B cell (primary cell): Measurements from ENCODE around the gene CDK10. TPM values are rescaled to one million over a fixed set of nuclear protein-coding genes. Genes with fewer than 3 reads are reported as not detected.

ENCODE experiments used
- ATAC-seq: fragments of 200-7000 bp; cut with Tn5 transposase; one replicate; pipeline ENCODE4 v1.10.0; 2021; ENCODE audit warnings: low read depth, mild to moderate bottlenecking, moderate number of reproducible peaks, moderate library complexity
- CTCF ChIA-PET: fragments of 350-600 bp; sonication (Branson Sonifier 250); formaldehyde crosslinking; loops from one replicate; lab custom pipeline; 2021; ENCODE audit warnings: antibody characterized with exemption, inconsistent platforms; lab: Charles Lee
- POLR2A ChIA-PET: fragments of 350-600 bp; sonication (Branson Sonifier 250); formaldehyde crosslinking; loops from one replicate; lab custom pipeline; 2021; ENCODE audit warnings: antibody characterized with exemption; lab: Charles Lee
- DNase-seq: peaks from one replicate; pipeline ENCODE4 v3.0.0; 2013
- H2AFZ ChIP-seq: 2 replicates; pipeline ENCODE4 v1.6.1; 2012; ENCODE audit warnings: mild to moderate bottlenecking, low read depth, low read length; ENCODE audit not compliant: insufficient read depth, poor library complexity, severe bottlenecking
- H3K27ac ChIP-seq, 2 donors: 1 replicate in 1 of 2; 2 replicates in 1 of 2; pipeline ENCODE4 v1.5.1; 2012 to 2013; ENCODE audit warnings: low read length in 2 of 2, mild to moderate bottlenecking in 2 of 2, moderate library complexity in 1 of 2
- H3K27me3 ChIP-seq, 4 experiments: fragments of 200-600 bp in 1 of 4; sonication (generic) in 1 of 4; replicated peaks in 1 of 4; 1 replicate in 2 of 4; 2 replicates in 2 of 4; pipeline versions ENCODE4 v1.6.1 to v1.7.0; 2013 to 2016; ENCODE audit warnings: low read length in 3 of 4, mild to moderate bottlenecking in 2 of 4, mixed read lengths in 1 of 4, moderate library complexity in 1 of 4; ENCODE audit not compliant: insufficient read depth in 4 of 4, control insufficient read depth in 3 of 4; ENCODE audit errors: control extremely low read depth in 1 of 4
- H3K36me3 ChIP-seq, 2 experiments: replicated peaks in 1 of 2; 1 replicate in 1 of 2; 2 replicates in 1 of 2; pipeline versions ENCODE4 v1.6.1 to v1.7.1; 2013; ENCODE audit warnings: low read length in 1 of 2; ENCODE audit not compliant: insufficient read depth in 2 of 2, control insufficient read depth in 1 of 2; ENCODE audit errors: control extremely low read depth in 1 of 2, extremely low read depth in 1 of 2
- H3K4me1 ChIP-seq, 2 donors: fragments of 200-600 bp in 1 of 2; sonication (generic) in 1 of 2; 1 replicate in 1 of 2; 2 replicates in 1 of 2; pipeline versions ENCODE4 v1.5.1 to v1.6.1; 2013 to 2017; ENCODE audit warnings: low read length in 2 of 2; ENCODE audit not compliant: control insufficient read depth in 2 of 2, insufficient read depth in 2 of 2
- H3K4me2 ChIP-seq: replicated peaks from 2 replicates; pipeline ENCODE3; 2012; ENCODE audit warnings: mild to moderate bottlenecking, low read depth, low read length; ENCODE audit not compliant: poor library complexity, severe bottlenecking
- H3K4me3 ChIP-seq, 5 experiments: fragments of 200-600 bp in 1 of 5; sonication (generic) in 1 of 5; 1 replicate in 3 of 5; 2 replicates in 2 of 5; pipeline versions ENCODE4 v1.5.1 to v1.7.0; 2011 to 2016; ENCODE audit warnings: low read length in 4 of 5, mild to moderate bottlenecking in 4 of 5, low read depth in 2 of 5, control low read depth in 1 of 5, moderate library complexity in 1 of 5; ENCODE audit not compliant: insufficient read depth in 1 of 5; ENCODE audit errors: control extremely low read depth in 1 of 5, extremely low read depth in 1 of 5
- H3K79me2 ChIP-seq: fragments of 200-600 bp; sonication (generic); one replicate; pipeline ENCODE4 v1.6.0; 2016; ENCODE audit warnings: low read length; ENCODE audit not compliant: control insufficient read depth, insufficient read depth
- H3K9ac ChIP-seq: fragments of 200-600 bp; sonication (generic); 2 replicates; pipeline ENCODE4 v1.6.1; 2017; ENCODE audit warnings: mild to moderate bottlenecking, low read length, moderate library complexity
- H3K9me3 ChIP-seq, 3 donors: one replicate each; pipeline versions ENCODE4 v1.6.1 to v1.7.1; 2013; ENCODE audit warnings: low read length in 2 of 3; ENCODE audit not compliant: control insufficient read depth in 2 of 3, insufficient read depth in 1 of 3; ENCODE audit errors: control extremely low read depth in 1 of 3
- H4K20me1 ChIP-seq: 2 replicates; pipeline ENCODE4 v1.6.0; 2012; ENCODE audit warnings: mild to moderate bottlenecking, low read length; ENCODE audit not compliant: insufficient read depth, control insufficient read depth, poor library complexity, severe bottlenecking
- H3K27ac Mint-ChIP-seq: one replicate; pipeline ENCODE4 v1.8.0; 2021; ENCODE audit warnings: mixed read lengths
- H3K27me3 Mint-ChIP-seq: one replicate; pipeline ENCODE4 v1.8.0; 2021; ENCODE audit warnings: mixed read lengths
- H3K4me1 Mint-ChIP-seq: one replicate; pipeline ENCODE4 v1.8.0; 2021; ENCODE audit warnings: mixed read lengths
- H3K4me3 Mint-ChIP-seq: one replicate; pipeline ENCODE4 v1.8.0; 2021; ENCODE audit warnings: mixed read lengths
- H3K9me3 Mint-ChIP-seq: one replicate; pipeline ENCODE4 v1.8.0; 2022; ENCODE audit warnings: mixed read lengths; ENCODE audit not compliant: insufficient read depth
- EZH2 ChIP-seq: IDR thresholded peaks from 2 replicates; pipeline ENCODE4 v1.6.1; 2012; ENCODE audit warnings: borderline replicate concordance, low read depth, mild to moderate bottlenecking, moderate library complexity, low read length; ENCODE audit not compliant: insufficient read depth, poor library complexity, severe bottlenecking
- WGBS: methylation state at CpG from one replicate; pipeline ENCODE4 v1.1.5; 2013; ENCODE audit warnings: missing lambda C conversion rate; ENCODE audit not compliant: insufficient coverage; 5-methylcytosine and 5-hydroxymethylcytosine counted together
- intact Hi-C: fragments of 100-400 bp; cut with micrococcal nuclease; formaldehyde crosslinking; loops from one replicate; pipeline ENCODE4 v1.10.0; 2022
- polyA plus RNA-seq: library from polyadenylated mRNA; depleted of rRNA; stranded (reverse); fragments of >200 nt; gene quantifications from 2 replicates; pipeline ENCODE4 v1.2.3, GENCODE V29; 2012
- total RNA-seq, 2 donors: library from RNA; stranded (reverse); fragments of 120-200 nt in 1 of 2; gene quantifications; 1 replicate in 1 of 2; 2 replicates in 1 of 2; pipeline versions ENCODE4 v1.2.3 to v1.2.4, GENCODE V29; 2013 to 2022
- TF ChIP-seq, protein P1 (sequence below): fragments of 200-600 bp; IDR thresholded peaks from one replicate; pipeline ENCODE4 v1.8.0; 2022; ENCODE audit warnings: antibody characterized with exemption, mild to moderate bottlenecking

Gene CDK10
- total and polyA plus RNA-seq, 2 donors (not counting 1 experiment from before 2014, with no cell fraction given) = 114 to 145 TPM

DNA sequence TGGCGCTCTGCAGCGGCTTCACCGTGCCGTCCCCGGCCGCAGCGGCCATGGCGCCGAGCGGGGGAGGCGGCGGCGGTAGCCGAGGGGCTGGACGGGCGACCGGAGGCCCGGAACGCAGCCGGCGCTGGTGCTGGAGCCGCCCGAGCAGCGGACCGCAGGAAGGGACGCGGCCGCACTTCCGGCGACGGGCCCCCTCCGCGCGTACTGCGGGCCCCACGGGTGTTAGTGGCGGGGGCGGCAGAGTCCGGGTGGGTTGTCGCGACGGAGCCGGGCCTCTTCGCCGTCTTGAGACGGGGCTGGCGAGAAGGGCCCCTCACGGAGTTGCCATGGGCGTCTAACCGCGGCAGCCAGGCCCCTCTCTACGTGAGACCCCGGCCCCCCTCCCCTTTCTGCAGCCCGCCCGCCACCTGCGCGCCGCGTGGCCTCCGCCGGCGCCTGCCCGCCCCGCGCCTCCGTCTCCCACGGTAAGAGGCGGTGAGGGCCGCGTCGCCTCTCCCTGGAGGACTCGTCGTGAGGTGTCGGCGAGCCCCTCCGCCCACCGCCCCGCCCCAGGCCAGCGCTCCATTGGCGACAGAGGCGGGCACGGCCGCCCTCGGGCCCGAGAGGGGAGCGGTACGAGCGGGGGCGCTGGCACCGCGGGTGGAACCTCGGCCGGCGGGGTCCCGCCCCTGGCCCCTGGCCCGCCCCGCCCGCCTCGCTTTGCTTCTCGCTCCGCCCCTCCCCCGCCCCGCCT is 34.5 kb downstream of the CDK10 start, which contains the start of the genes VPS9D1 and ZNF276:
Gene VPS9D1 (minus strand): TSS at position 86 of the 733 bp plus-strand sequence. CDS start 37 bp downstream, at position 49.
Gene ZNF276 (plus strand): TSS at position 725 of the 733 bp plus-strand sequence. CDS start 104 bp downstream, outside the sequence.
- Histone ChIP-seq H3K9me3 (peaks cover 0 to 3% (median 0%) of the 10 kb centered on the region in 3 donors), H2AFZ (peak within 1 kb of the TSS; percentile 76), H3K9ac (peak within 1 kb of the TSS; percentile 86), H3K4me1 (peaks cover 27 to 34% of the 10 kb centered on the region in 2 donors), H3K4me3 (peak within 1 kb of the TSS; percentile 61 to 97 (median 72)), H3K79me2 (peaks cover 56% of the 10 kb centered on the region), H3K4me2 (peak within 1 kb of the TSS; percentile 100), H4K20me1 (peaks cover 53% of the 10 kb centered on the region), H3K27me3 (no peaks in the 10 kb centered on the region), H3K27ac (peak within 1 kb of the TSS; percentile 59 to 92), H3K36me3 (peaks cover 0 to 29% of the 10 kb centered on the region in 2 experiments)
- Mint-ChIP-seq H3K9me3 (no peaks in the 10 kb centered on the region), H3K27ac (peak within 1 kb of the TSS; percentile 92), H3K4me3 (peak within 1 kb of the TSS; percentile 88), H3K4me1 (peaks cover 26% of the 10 kb centered on the region), H3K27me3 (no peaks in the 10 kb centered on the region)
- POLR2A ChIA-PET = interaction anchor here (0.6 to 0.9 kb wide), 2 partner anchors 15 to 152 kb away, joined by 3 to 4 read pairs; partner anchors contain the start of gene TCF25
- DNase-seq = peak; percentile 90
- TF ChIP-seq EZH2 = no peak
- TF ChIP-seq, protein P1, sequence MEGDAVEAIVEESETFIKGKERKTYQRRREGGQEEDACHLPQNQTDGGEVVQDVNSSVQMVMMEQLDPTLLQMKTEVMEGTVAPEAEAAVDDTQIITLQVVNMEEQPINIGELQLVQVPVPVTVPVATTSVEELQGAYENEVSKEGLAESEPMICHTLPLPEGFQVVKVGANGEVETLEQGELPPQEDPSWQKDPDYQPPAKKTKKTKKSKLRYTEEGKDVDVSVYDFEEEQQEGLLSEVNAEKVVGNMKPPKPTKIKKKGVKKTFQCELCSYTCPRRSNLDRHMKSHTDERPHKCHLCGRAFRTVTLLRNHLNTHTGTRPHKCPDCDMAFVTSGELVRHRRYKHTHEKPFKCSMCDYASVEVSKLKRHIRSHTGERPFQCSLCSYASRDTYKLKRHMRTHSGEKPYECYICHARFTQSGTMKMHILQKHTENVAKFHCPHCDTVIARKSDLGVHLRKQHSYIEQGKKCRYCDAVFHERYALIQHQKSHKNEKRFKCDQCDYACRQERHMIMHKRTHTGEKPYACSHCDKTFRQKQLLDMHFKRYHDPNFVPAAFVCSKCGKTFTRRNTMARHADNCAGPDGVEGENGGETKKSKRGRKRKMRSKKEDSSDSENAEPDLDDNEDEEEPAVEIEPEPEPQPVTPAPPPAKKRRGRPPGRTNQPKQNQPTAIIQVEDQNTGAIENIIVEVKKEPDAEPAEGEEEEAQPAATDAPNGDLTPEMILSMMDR = no peak
- WGBS = under 1% methylated on average over 103 of the region's 103 CpGs
- CTCF ChIA-PET = interaction anchor here (1.2 to 1.5 kb wide), 3 partner anchors 15 to 140 kb away, joined by 4 to 7 read pairs (median 4); no protein-coding TSS in a partner anchor
- intact Hi-C loops = loop anchor here (1.0 to 5.0 kb wide), 5 partner anchors 10 to 152 kb away; partner anchors contain the start of genes CDK10, FANCA and TCF25
- peak; percentile 71 for ATAC-seq
